ENCODE measurements around the gene UGT1A9. TPM values are rescaled to one million over a fixed set of nuclear protein-coding genes. Genes with fewer than 3 reads are reported as not detected.

Gene UGT1A9
- total and polyA plus RNA-seq, 10 of the 15 experiments (the other 5 are each of a cell fraction or from before 2014, with no cell fraction given) = 0.07 TPM; not detected in 9

- TF ChIP-seq ZBTB4 (CRISPR knock-in tag; IDR thresholded peaks at IDR 0.05) (no peak), IKZF2 (IDR thresholded peaks at IDR 0.05) (no peak), SUPT20H (IDR thresholded peaks at IDR 0.05; ENCODE audit: borderline replicate concordance, control insufficient read depth, low read depth, low read length) (no peak), FOXK2 (IDR thresholded peaks at IDR 0.05) (no peak)
Measured at GRCh38 chr2:233692648-233693047, 20.9 kb downstream of the UGT1A9 start, which contains the start of gene UGT1A6 (continued).

- ChIA-PET SMC1A (ENCODE audit: uncharacterized antibody, unreplicated experiment) (no interaction called here), POLR2A (no interaction called here), RAD21 (ENCODE audit: unreplicated experiment) (no interaction called here), CTCF (no interaction called here)
- in situ Hi-C loops (cut with MboI) (no loop called here), intact Hi-C loops (cut with micrococcal nuclease; ENCODE audit: unreplicated experiment) (no loop called here)
- Histone ChIP-seq H3K36me3 (ENCODE audit: control insufficient read depth in 2 of 2, insufficient read depth in 2 of 2, low read length in 1 of 2) (no peaks in the 10 kb centered on the region), H3K4me2 (ENCODE audit: control insufficient read depth, insufficient read depth) (no peak overlapping the region), H3K9ac (ENCODE audit: control insufficient read depth, insufficient read depth, low read length) (no peak overlapping the region), H3K9me3 (replicated peaks; ENCODE audit: control insufficient read depth, insufficient read depth, low read length) (no peaks in the 10 kb centered on the region), H3K4me3 (no peak overlapping the region), H4K20me1 (ENCODE audit: control insufficient read depth, insufficient read depth) (no peaks in the 10 kb centered on the region), H3K27ac (ENCODE audit: control insufficient read depth, insufficient read depth) (no peak overlapping the region), H3K4me1 (ENCODE audit: control insufficient read depth, insufficient read depth, low read length) (no peaks in the 10 kb centered on the region), H3K79me2 (ENCODE audit: control insufficient read depth, insufficient read depth, low read length) (no peaks in the 10 kb centered on the region), H2AFZ (ENCODE audit: control insufficient read depth, low read depth, low read length) (no peak overlapping the region), H3K27me3 (replicated peaks in 1 of 2; ENCODE audit: control insufficient read depth in 2 of 2, insufficient read depth in 2 of 2, low read length in 1 of 2) (0 out of 4 replicates have a peak, but pooled peaks cover 0 to 3% of the 10 kb centered on the region in 2 experiments)
- FAIRE-seq (no peak), ATAC-seq (no peak), DNase-seq (ENCODE audit: low read depth, low spot score) (no peak)
- TF ChIP-seq IRF5 (IDR thresholded peaks at IDR 0.05; ENCODE audit: borderline replicate concordance) = no peak
- no peak for TF ChIP-seq BCL11A (IDR thresholded peaks at IDR 0.05; ENCODE audit: low read depth, low read length)
- no peak for TF ChIP-seq SIX5 (IDR thresholded peaks at IDR 0.05; ENCODE audit: low read depth, low read length, severe bottlenecking)
- TF ChIP-seq BCLAF1 (IDR thresholded peaks at IDR 0.05) = no peak
- no peak for TF ChIP-seq ZBTB4 (CRISPR knock-in tag; IDR thresholded peaks at IDR 0.05)
- no peak for TF ChIP-seq RBBP5 (conservative IDR thresholded peaks at IDR 0.05)
- TF ChIP-seq LARP7 (IDR thresholded peaks at IDR 0.05) = no peak
- TF ChIP-seq CBX3 (IDR thresholded peaks at IDR 0.05; ENCODE audit: borderline replicate concordance, low read depth) = no peak
- TF ChIP-seq MXI1 (IDR thresholded peaks at IDR 0.05; ENCODE audit: low read depth, low read length) = no peak
- TF ChIP-seq BRCA1 (IDR thresholded peaks at IDR 0.05; ENCODE audit: low read depth, low read length) = no peak
- no TSS peak for BruUV-seq (replicated peaks)
- WGBS (ENCODE audit: insufficient coverage, insufficient replicate concordance, low lambda C conversion rate, missing lambda C conversion rate) = 59% methylated on average over 6 of the region's 6 CpGs
Measured at GRCh38 chr2:233693963-233694362, 22.3 kb downstream of the UGT1A9 start.
